ENCODE measurements around the gene CDH4. TPM values are rescaled to one million over a fixed set of nuclear protein-coding genes. Genes with fewer than 3 reads are reported as not detected.

The CDH4 gene
- total and polyA plus RNA-seq, 2 donors (not counting 3 experiments of a cell fraction or from before 2014, with no cell fraction given) = 0.17 to 0.51 TPM

- Histone ChIP-seq H3K4me2 (ENCODE audit: insufficient read depth, low read length) (no peak overlapping the region), H3K27ac (ENCODE audit: insufficient read depth, low read depth, low read length) (no peak overlapping the region), H3K79me2 (ENCODE audit: control insufficient read depth, insufficient read depth, low read length) (no peaks in the 10 kb centered on the region), H3K9ac (replicated peaks; ENCODE audit: extremely low read depth, insufficient read depth, low read length) (no peak overlapping the region), H3K9me3 (replicated peaks; ENCODE audit: control insufficient read depth, insufficient read depth, low read length) (peaks cover 4% of the 10 kb centered on the region), H3K27me3 (ENCODE audit: control insufficient read depth in 2 of 2, insufficient read depth in 2 of 2, low read length in 2 of 2) (no peaks in the 10 kb centered on the region), H3K4me1 (ENCODE audit: control insufficient read depth, extremely low read depth, insufficient read depth, low read length) (no peaks in the 10 kb centered on the region), H2AFZ (ENCODE audit: low read depth, low read length) (no peak overlapping the region), H3K36me3 (ENCODE audit: control insufficient read depth in 2 of 2, extremely low read depth in 1 of 2, insufficient read depth in 2 of 2, low read length in 2 of 2) (no peaks in the 10 kb centered on the region), H3K9me1 (replicated peaks; ENCODE audit: control insufficient read depth, extremely low read depth, insufficient read depth, low read length) (no peaks in the 10 kb centered on the region), H3K4me3 (replicated peaks in 1 of 3; ENCODE audit: insufficient read depth in 1 of 3, low read depth in 1 of 3, low read length in 3 of 3) (no peak overlapping the region), H4K20me1 (replicated peaks; ENCODE audit: control insufficient read depth, extremely low read depth, insufficient read depth, low read length) (no peaks in the 10 kb centered on the region)
- intact Hi-C loops (cut with micrococcal nuclease) (no loop called here), dilution Hi-C loops (cut with MboI; ENCODE audit: extremely low pct_ligation_motif_present, low sequenced_read_pairs) (no loop called here)
- FAIRE-seq (no peak), DNase-seq (ENCODE audit: low read depth, low spot score) (no peak)
- POLR2A ChIA-PET = no interaction called here
- CTCF ChIA-PET = no interaction called here
- TF ChIP-seq MAX (IDR thresholded peaks at IDR 0.05; ENCODE audit: insufficient read depth, insufficient read length) (no peak), FOS (IDR thresholded peaks at IDR 0.05; ENCODE audit: borderline replicate concordance, insufficient read depth, low read length) (no peak), MYC (IDR thresholded peaks at IDR 0.05; ENCODE audit: low read depth, low read length) (no peak), EZH2 (IDR thresholded peaks at IDR 0.05; ENCODE audit: borderline replicate concordance, low read depth, low read length, severe bottlenecking) (no peak), GATA2 (IDR thresholded peaks at IDR 0.05; ENCODE audit: insufficient read depth, insufficient read length, low read depth, low read length) (no peak), POLR2AphosphoS5 (IDR thresholded peaks at IDR 0.05; ENCODE audit: insufficient read depth, low read depth, low read length) (no peak)
- BruUV-seq (replicated peaks) = no TSS peak
Observed at GRCh38 chr20:61297986-61298385, 45.9 kb downstream of the CDH4 start.

GRCh38 chr20:61298661-61299060 lies 46.6 kb downstream of the CDH4 start:
- FAIRE-seq (no peak), DNase-seq (ENCODE audit: low read depth, low spot score) (no peak)
- Histone ChIP-seq H3K36me3 (ENCODE audit: control insufficient read depth in 2 of 2, extremely low read depth in 1 of 2, insufficient read depth in 2 of 2, low read length in 2 of 2) (no peaks in the 10 kb centered on the region), H3K27me3 (ENCODE audit: control insufficient read depth in 2 of 2, insufficient read depth in 2 of 2, low read length in 2 of 2) (no peaks in the 10 kb centered on the region), H3K79me2 (ENCODE audit: control insufficient read depth, insufficient read depth, low read length) (no peaks in the 10 kb centered on the region), H3K9me3 (replicated peaks; ENCODE audit: control insufficient read depth, insufficient read depth, low read length) (peaks cover 3% of the 10 kb centered on the region), H3K9me1 (replicated peaks; ENCODE audit: control insufficient read depth, extremely low read depth, insufficient read depth, low read length) (no peaks in the 10 kb centered on the region), H3K27ac (ENCODE audit: insufficient read depth, low read depth, low read length) (no peak overlapping the region), H3K4me2 (ENCODE audit: insufficient read depth, low read length) (no peak overlapping the region), H3K4me3 (replicated peaks in 1 of 3; ENCODE audit: insufficient read depth in 1 of 3, low read depth in 1 of 3, low read length in 3 of 3) (no peak overlapping the region), H3K9ac (replicated peaks; ENCODE audit: extremely low read depth, insufficient read depth, low read length) (no peak overlapping the region), H2AFZ (ENCODE audit: low read depth, low read length) (no peak overlapping the region), H4K20me1 (replicated peaks; ENCODE audit: control insufficient read depth, extremely low read depth, insufficient read depth, low read length) (no peaks in the 10 kb centered on the region), H3K4me1 (ENCODE audit: control insufficient read depth, extremely low read depth, insufficient read depth, low read length) (no peaks in the 10 kb centered on the region)
- POLR2A ChIA-PET = no interaction called here
- dilution Hi-C loops (cut with MboI; ENCODE audit: extremely low pct_ligation_motif_present, low sequenced_read_pairs) (no loop called here), intact Hi-C loops (cut with micrococcal nuclease) (no loop called here)
- TF ChIP-seq CTCF (IDR thresholded peaks at IDR 0.05; ENCODE audit: extremely low read depth in 1 of 2, insufficient read depth in 1 of 2, low read depth in 1 of 2, low read length in 2 of 2) (no peak), EZH2 (IDR thresholded peaks at IDR 0.05; ENCODE audit: borderline replicate concordance, low read depth, low read length, severe bottlenecking) (no peak), FOS (IDR thresholded peaks at IDR 0.05; ENCODE audit: borderline replicate concordance, insufficient read depth, low read length) (no peak), GATA2 (IDR thresholded peaks at IDR 0.05; ENCODE audit: insufficient read depth, insufficient read length, low read depth, low read length) (no peak), MAX (IDR thresholded peaks at IDR 0.05; ENCODE audit: insufficient read depth, insufficient read length) (no peak), JUN (IDR thresholded peaks at IDR 0.05; ENCODE audit: borderline replicate concordance, insufficient read depth, insufficient read length, low read depth) (no peak), MYC (IDR thresholded peaks at IDR 0.05; ENCODE audit: low read depth, low read length) (no peak), POLR2A (IDR thresholded peaks at IDR 0.05; ENCODE audit: low read depth, low read length) (no peak), POLR2AphosphoS5 (IDR thresholded peaks at IDR 0.05; ENCODE audit: insufficient read depth, low read depth, low read length) (no peak)
- CTCF ChIA-PET = no interaction called here
- BruUV-seq (replicated peaks) = no TSS peak

Data from endothelial cell of umbilical vein (primary cell).